Neural cell (in vitro differentiated cells): ENCODE measurements around the gene KNOP1.

Experiments used
- RAD21 ChIP-seq: fragments of 450-650 bp; conservative IDR thresholded peaks from 2 replicates; pipeline ENCODE4 v1.6.1; 2014; ENCODE audit warnings: antibody characterized with exemption, mild to moderate bottlenecking, moderate library complexity
- TF ChIP-seq, protein P1 (sequence below): fragments of 450-650 bp; IDR thresholded peaks from 2 replicates; pipeline ENCODE4 v1.5.1; 2014; ENCODE audit warnings: antibody characterized with exemption, mild to moderate bottlenecking, moderate library complexity; ENCODE audit not compliant: poor library complexity, severe bottlenecking

DNA sequence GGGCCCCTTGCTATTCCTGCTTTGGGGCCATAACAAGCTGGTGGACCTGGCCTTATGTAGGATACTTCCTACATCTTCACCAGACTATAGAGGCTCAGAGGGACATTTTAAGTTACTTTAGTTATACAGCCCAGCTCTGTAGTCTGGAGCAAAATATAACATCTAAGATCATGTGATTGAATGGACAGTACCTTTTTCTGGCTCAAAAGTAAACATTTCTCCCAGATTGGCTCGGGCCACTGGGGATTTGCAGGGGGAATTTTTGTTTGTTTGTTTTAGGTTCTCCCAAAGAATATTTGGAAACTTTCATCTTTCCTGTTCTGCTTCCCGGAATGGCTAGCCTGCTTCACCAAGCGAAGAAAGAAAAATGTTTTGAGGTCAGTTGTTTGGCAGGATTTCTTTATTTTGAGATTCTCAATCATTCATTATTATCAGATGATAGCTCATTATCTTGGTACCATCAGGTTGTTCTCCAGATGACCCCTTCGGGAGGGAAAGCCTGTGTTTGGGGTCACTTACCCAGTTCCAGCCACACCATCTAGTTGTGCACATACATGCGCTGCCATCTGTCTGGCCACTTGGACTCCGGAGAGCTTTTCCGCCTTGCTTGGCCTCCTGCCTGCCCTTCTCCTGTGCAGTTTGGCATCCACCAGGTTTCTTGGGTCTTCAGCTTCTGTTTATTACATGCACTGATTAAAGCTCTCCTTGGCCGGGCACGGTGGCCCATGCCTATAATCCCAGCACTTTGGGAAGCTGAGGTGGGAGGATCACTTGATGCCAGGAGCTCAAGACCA lies 17.2 kb upstream of the KNOP1 start:
- TF ChIP-seq, protein P1, sequence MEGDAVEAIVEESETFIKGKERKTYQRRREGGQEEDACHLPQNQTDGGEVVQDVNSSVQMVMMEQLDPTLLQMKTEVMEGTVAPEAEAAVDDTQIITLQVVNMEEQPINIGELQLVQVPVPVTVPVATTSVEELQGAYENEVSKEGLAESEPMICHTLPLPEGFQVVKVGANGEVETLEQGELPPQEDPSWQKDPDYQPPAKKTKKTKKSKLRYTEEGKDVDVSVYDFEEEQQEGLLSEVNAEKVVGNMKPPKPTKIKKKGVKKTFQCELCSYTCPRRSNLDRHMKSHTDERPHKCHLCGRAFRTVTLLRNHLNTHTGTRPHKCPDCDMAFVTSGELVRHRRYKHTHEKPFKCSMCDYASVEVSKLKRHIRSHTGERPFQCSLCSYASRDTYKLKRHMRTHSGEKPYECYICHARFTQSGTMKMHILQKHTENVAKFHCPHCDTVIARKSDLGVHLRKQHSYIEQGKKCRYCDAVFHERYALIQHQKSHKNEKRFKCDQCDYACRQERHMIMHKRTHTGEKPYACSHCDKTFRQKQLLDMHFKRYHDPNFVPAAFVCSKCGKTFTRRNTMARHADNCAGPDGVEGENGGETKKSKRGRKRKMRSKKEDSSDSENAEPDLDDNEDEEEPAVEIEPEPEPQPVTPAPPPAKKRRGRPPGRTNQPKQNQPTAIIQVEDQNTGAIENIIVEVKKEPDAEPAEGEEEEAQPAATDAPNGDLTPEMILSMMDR: no peak
- no peak for TF ChIP-seq RAD21
